LNCAP (cell line): ENCODE measurements around the gene CREBBP.

Experiments
- CTCF ChIP-seq: fragments of 450-650 bp; IDR thresholded peaks from 2 replicates; pipeline ENCODE4 v1.5.1; 2017; ENCODE audit warnings: mild to moderate bottlenecking

The CREBBP gene

GRCh38 chr16:3781421-3781820, 99.1 kb downstream of the CREBBP start:
- TF ChIP-seq CTCF, result no peak

GRCh38 chr16:3780570-3780969, 99.9 kb downstream of the CREBBP start:
- TF ChIP-seq CTCF, result peak; percentile 37

GRCh38 chr16:3776316-3776715, 104.2 kb downstream of the CREBBP start:
- no peak for TF ChIP-seq CTCF

- TF ChIP-seq CTCF, result no peak
Observed at GRCh38 chr16:3774819-3775218, 105.7 kb downstream of the CREBBP start.

GRCh38 chr16:3774156-3774767, 106.3 kb downstream of the CREBBP start:
- no peak for TF ChIP-seq CTCF

- no peak for TF ChIP-seq CTCF
Observed at GRCh38 chr16:3773663-3774062, 106.8 kb downstream of the CREBBP start.

- TF ChIP-seq CTCF, result no peak
Observed at GRCh38 chr16:3771513-3771912, 109.0 kb downstream of the CREBBP start.

- no peak for TF ChIP-seq CTCF
Observed at GRCh38 chr16:3770530-3770929, 110.0 kb downstream of the CREBBP start.
